ENCODE results near the gene ODF2.

ODF2 gene

DNA sequence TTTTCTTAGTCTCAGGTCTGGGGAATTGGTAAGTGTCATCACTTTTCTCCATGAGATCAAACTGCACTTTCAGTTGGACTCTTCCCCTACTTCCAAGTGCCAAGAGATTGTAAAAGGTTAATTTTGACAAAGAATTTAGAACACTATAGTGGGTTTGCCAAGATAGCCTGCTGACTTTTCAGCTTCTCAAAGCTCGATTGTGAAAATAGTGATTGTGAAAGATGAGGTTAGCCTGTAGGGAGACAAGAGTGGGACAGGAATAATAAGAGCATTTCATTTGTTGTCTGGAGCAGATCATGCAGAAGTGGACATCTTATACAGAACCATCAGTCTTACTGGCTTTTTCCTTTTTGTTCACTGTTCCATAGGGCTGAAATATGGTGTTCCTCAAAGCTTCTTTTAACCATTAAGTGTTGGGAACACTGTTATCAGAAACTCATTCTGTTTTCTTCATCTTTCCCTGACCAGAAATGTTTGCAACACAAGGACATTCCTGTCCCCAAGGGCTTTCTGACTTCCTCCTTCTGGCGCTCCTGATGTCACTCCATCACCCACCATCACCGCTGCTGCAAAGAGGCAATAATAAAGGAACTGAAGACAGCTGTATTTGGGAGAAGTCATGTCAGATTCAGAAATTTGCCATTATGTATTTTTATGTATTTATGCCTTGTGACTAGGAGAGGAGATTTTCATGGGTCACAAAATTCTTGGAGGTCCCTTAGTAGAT lies 85.0 kb downstream of the ODF2 start:
- peak; percentile 70 for DNase-seq

- no peak for DNase-seq
Measured at GRCh38 chr9:128546504-128546903, 90.7 kb downstream of the ODF2 start.

GRCh38 chr9:128548876-128549275 lies 93.1 kb downstream of the ODF2 start:
- no peak for DNase-seq

GRCh38 chr9:128550226-128550625 lies 94.4 kb downstream of the ODF2 start:
- no peak for DNase-seq

All from MV-4-11 (cell line).